Ishikawa (cell line): ENCODE measurements around the gene LY86.
A peak's percentile ranks its signal among the peaks of the same experiment; 100 is the strongest.

ENCODE experiments used
- CEBPB ChIP-seq: IDR thresholded peaks from 2 replicates; pipeline ENCODE4 v1.6.1; 2012
- CREB1 ChIP-seq: IDR thresholded peaks from 2 replicates; pipeline ENCODE4 v1.6.1; 2012; ENCODE audit warnings: low read depth
- EGR1 ChIP-seq: IDR thresholded peaks from 2 replicates; pipeline ENCODE4 v1.6.1; 2012
- EP300 ChIP-seq: IDR thresholded peaks from 2 replicates; pipeline ENCODE4 v1.6.1; 2012; ENCODE audit warnings: borderline replicate concordance
- FOXM1 ChIP-seq: IDR thresholded peaks from 2 replicates; pipeline ENCODE4 v1.6.1; 2012; ENCODE audit warnings: low read depth, borderline replicate concordance
- MAX ChIP-seq: IDR thresholded peaks from 2 replicates; pipeline ENCODE4 v1.6.1; 2012
- NFIC ChIP-seq: IDR thresholded peaks from 2 replicates; pipeline ENCODE4 v1.6.1; 2012
- RAD21 ChIP-seq: IDR thresholded peaks from 2 replicates; pipeline ENCODE4 v1.6.1; 2012; ENCODE audit warnings: low read depth
- TAF1 ChIP-seq: IDR thresholded peaks from 2 replicates; pipeline ENCODE4 v1.6.1; 2012; ENCODE audit warnings: low read depth, mild to moderate bottlenecking
- TCF12 ChIP-seq: IDR thresholded peaks from 2 replicates; pipeline ENCODE4 v1.6.1; 2012; ENCODE audit warnings: low read depth
- TEAD4 ChIP-seq: IDR thresholded peaks from 2 replicates; pipeline ENCODE4 v1.6.1; 2012
- USF1 ChIP-seq: IDR thresholded peaks from 2 replicates; pipeline ENCODE4 v1.6.1; 2012
- YY1 ChIP-seq: IDR thresholded peaks from 2 replicates; pipeline ENCODE4 v1.6.1; 2012; ENCODE audit warnings: low read depth
- ZBTB7A ChIP-seq: IDR thresholded peaks from 2 replicates; pipeline ENCODE4 v1.6.1; 2012; ENCODE audit warnings: low read depth
- TF ChIP-seq, protein P1 (sequence below): IDR thresholded peaks from 2 replicates; pipeline ENCODE4 v1.6.1; 2012; ENCODE audit warnings: low read depth, mild to moderate bottlenecking

LY86 gene

DNA sequence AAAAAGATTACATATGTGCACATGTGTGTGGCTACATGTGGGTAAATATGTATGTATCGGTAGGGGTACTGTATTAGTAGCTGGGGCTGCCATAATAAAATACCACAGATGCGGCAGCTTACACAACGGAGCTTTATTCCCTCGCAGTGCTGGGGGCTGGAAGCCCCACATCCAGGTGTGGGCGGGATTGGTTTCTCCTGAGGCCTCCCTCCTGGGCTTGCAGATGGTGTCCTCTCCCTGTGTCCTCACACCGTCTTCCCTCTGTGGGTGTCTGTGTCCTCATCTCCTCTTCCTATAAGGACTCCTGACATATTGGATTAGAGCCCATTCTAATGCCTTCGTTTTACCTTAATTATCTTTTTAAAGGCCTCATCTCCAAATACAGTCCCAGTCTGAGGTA is 97.7 kb downstream of the LY86 start:
- TF ChIP-seq YY1 (no peak), MAX (no peak), TAF1 (no peak), FOXM1 (no peak), RAD21 (no peak), EGR1 (no peak), NFIC (no peak)
- TF ChIP-seq, protein P1, sequence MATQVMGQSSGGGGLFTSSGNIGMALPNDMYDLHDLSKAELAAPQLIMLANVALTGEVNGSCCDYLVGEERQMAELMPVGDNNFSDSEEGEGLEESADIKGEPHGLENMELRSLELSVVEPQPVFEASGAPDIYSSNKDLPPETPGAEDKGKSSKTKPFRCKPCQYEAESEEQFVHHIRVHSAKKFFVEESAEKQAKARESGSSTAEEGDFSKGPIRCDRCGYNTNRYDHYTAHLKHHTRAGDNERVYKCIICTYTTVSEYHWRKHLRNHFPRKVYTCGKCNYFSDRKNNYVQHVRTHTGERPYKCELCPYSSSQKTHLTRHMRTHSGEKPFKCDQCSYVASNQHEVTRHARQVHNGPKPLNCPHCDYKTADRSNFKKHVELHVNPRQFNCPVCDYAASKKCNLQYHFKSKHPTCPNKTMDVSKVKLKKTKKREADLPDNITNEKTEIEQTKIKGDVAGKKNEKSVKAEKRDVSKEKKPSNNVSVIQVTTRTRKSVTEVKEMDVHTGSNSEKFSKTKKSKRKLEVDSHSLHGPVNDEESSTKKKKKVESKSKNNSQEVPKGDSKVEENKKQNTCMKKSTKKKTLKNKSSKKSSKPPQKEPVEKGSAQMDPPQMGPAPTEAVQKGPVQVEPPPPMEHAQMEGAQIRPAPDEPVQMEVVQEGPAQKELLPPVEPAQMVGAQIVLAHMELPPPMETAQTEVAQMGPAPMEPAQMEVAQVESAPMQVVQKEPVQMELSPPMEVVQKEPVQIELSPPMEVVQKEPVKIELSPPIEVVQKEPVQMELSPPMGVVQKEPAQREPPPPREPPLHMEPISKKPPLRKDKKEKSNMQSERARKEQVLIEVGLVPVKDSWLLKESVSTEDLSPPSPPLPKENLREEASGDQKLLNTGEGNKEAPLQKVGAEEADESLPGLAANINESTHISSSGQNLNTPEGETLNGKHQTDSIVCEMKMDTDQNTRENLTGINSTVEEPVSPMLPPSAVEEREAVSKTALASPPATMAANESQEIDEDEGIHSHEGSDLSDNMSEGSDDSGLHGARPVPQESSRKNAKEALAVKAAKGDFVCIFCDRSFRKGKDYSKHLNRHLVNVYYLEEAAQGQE: no peak

- TF ChIP-seq TCF12 (peak; percentile 99), TAF1 (peak; percentile 62; the same call in 1 of the 2 replicates), EP300 (peak; percentile 98), EGR1 (no peak), RAD21 (peak; percentile 24; the same call in 1 of the 2 replicates), CEBPB (no peak), MAX (peak; percentile 30), YY1 (0 out of 2 replicates have a peak, but pooled peaks have one; percentile 49), USF1 (no peak), FOXM1 (peak; percentile 95), TEAD4 (peak; percentile 87), NFIC (peak; percentile 95), ZBTB7A (peak; percentile 68; the same call in 1 of the 2 replicates)
Observed at GRCh38 chr6:6686748-6687601, 98.5 kb downstream of the LY86 start.

- peak; percentile 28; the same call in 1 of the 2 replicates for TF ChIP-seq CEBPB
- no peak for TF ChIP-seq EGR1
Observed at GRCh38 chr6:6688283-6688682, 99.8 kb downstream of the LY86 start.

GRCh38 chr6:6688951-6689350 is 100.4 kb downstream of the LY86 start:
- TF ChIP-seq TAF1: no peak
- TF ChIP-seq RAD21: no peak
- TF ChIP-seq, protein P1: no peak
- TF ChIP-seq FOXM1: no peak
- no peak for TF ChIP-seq YY1
- TF ChIP-seq CEBPB: no peak
- TF ChIP-seq NFIC: no peak
- TF ChIP-seq CREB1: no peak
- TF ChIP-seq EP300: no peak
- no peak for TF ChIP-seq USF1
- no peak for TF ChIP-seq TCF12
- TF ChIP-seq MAX: no peak
- no peak for TF ChIP-seq ZBTB7A
- TF ChIP-seq TEAD4: no peak
- no peak for TF ChIP-seq EGR1

DNA sequence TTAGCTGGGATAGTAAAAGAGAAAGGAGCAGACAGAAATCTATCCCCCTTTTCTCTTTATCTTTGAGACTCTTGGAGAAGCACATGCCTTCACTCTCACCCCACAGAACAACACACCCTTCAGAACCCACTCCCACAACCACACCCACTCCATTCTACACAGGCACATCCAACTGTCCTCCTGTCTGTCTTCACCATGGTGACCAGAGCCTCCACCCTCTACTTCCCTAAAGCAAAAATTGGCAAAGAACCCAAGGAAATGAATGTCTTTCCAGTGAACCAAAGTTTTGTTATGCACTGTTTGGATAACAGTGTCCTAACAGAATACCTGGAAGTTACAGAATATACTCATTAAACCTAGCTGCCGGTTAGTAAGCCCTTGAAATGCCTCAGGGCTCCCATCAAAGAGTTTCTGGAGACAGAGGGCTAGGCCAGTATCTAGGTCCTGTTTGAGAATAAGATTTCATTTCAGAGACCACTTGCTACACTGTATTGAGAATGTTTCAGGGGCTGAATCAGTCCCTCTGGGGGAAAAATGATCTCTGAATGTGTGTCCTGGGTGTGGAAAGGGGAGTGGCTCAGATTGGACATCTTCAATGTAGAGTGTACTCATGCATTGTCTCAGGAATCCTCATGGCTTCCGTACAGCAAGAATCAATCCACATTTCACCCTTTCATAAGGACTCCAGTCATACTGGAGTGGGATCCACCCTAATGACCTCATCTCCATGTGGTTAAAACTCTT is 101.1 kb downstream of the LY86 start:
- TF ChIP-seq YY1 (no peak), MAX (no peak), EGR1 (no peak), FOXM1 (no peak), USF1 (no peak), TCF12 (no peak), CREB1 (no peak), TEAD4 (no peak), CEBPB (no peak), EP300 (no peak), TAF1 (no peak)
- TF ChIP-seq, protein P1: no peak
